Keratinocyte (primary cell): Measurements from ENCODE around the gene RNF125. TPM values are rescaled to one million over a fixed set of nuclear protein-coding genes. Genes with fewer than 3 reads are reported as not detected.

ENCODE experiments used
- DNase-seq: peaks from one replicate; pipeline ENCODE4 v3.0.0-alpha.2; 2011; ENCODE audit warnings: low read depth, missing footprints, low spot score
- FAIRE-seq: peaks from 2 replicates; lab custom pipeline; 2011; peaks lifted over from hg19 to GRCh38; lab: Jason Lieb, UNC
- H2AFZ ChIP-seq: 2 replicates; pipeline ENCODE4 v1.6.0; 2012; ENCODE audit warnings: low read length, control low read depth, inconsistent platforms; ENCODE audit not compliant: control insufficient read depth
- H3K27ac ChIP-seq: 2 replicates; pipeline ENCODE4 v1.5.1; 2011; ENCODE audit warnings: low read length; ENCODE audit not compliant: control insufficient read depth, insufficient read depth
- H3K27me3 ChIP-seq: 3 replicates; pipeline ENCODE4 v1.6.0; 2011; ENCODE audit warnings: low read length; ENCODE audit not compliant: control insufficient read depth, insufficient read depth; ENCODE audit errors: extremely low read depth
- H3K36me3 ChIP-seq, 2 experiments: 2 replicates in 1 of 2; 3 replicates in 1 of 2; pipeline ENCODE4 v1.5.1; 2011; ENCODE audit warnings: low read length in 2 of 2, mild to moderate bottlenecking in 1 of 2; ENCODE audit not compliant: control insufficient read depth in 2 of 2, insufficient read depth in 2 of 2; ENCODE audit errors: extremely low read depth in 1 of 2
- H3K4me1 ChIP-seq: 3 replicates; pipeline ENCODE4 v1.5.1; 2011; ENCODE audit warnings: low read length; ENCODE audit not compliant: control insufficient read depth, insufficient read depth; ENCODE audit errors: extremely low read depth
- H3K4me2 ChIP-seq: 3 replicates; pipeline ENCODE4 v1.6.0; 2011; ENCODE audit warnings: low read depth, low read length; ENCODE audit not compliant: control insufficient read depth, insufficient read depth; ENCODE audit errors: extremely low read depth
- H3K4me3 ChIP-seq, 3 experiments: fragments of 200-600 bp in 1 of 3; sonication (generic) in 1 of 3; 2 replicates in 2 of 3; 3 replicates in 1 of 3; pipeline ENCODE4 v1.5.1; 2011 to 2016; ENCODE audit warnings: low read length in 3 of 3, mild to moderate bottlenecking in 3 of 3, control low read depth in 2 of 3, inconsistent platforms in 1 of 3, low read depth in 1 of 3, mixed read lengths in 1 of 3, mixed run types in 1 of 3, moderate library complexity in 1 of 3; ENCODE audit not compliant: control insufficient read depth in 2 of 3, insufficient read depth in 2 of 3; ENCODE audit errors: extremely low read depth in 1 of 3
- H3K79me2 ChIP-seq: 2 replicates; pipeline ENCODE4 v1.6.0; 2012; ENCODE audit warnings: low read length; ENCODE audit not compliant: control insufficient read depth, insufficient read depth
- H3K9ac ChIP-seq: 3 replicates; pipeline ENCODE4 v1.6.0; 2011; ENCODE audit warnings: low read length; ENCODE audit not compliant: control insufficient read depth, insufficient read depth; ENCODE audit errors: extremely low read depth
- H3K9me1 ChIP-seq: 3 replicates; pipeline ENCODE4 v1.6.0; 2011; ENCODE audit warnings: low read length; ENCODE audit not compliant: control insufficient read depth, insufficient read depth; ENCODE audit errors: extremely low read depth
- H3K9me3 ChIP-seq: 2 replicates; pipeline ENCODE4 v1.5.1; 2012; ENCODE audit warnings: low read depth, low read length; ENCODE audit not compliant: control insufficient read depth
- H4K20me1 ChIP-seq: 3 replicates; pipeline ENCODE4 v1.6.0; 2011; ENCODE audit warnings: low read length; ENCODE audit not compliant: control insufficient read depth, insufficient read depth; ENCODE audit errors: extremely low read depth
- EZH2 ChIP-seq: IDR thresholded peaks from one replicate; pipeline ENCODE4 v1.6.1; 2012; ENCODE audit warnings: inconsistent platforms, mild to moderate bottlenecking, low read length, moderate library complexity
- dilution Hi-C: fragments of 300-500 bp; cut with MboI; formaldehyde crosslinking; loops from one replicate; pipeline ENCODE4 v1.7.0; 2020; ENCODE audit warnings: low sequenced_read_pairs; ENCODE audit not compliant: extremely low pct_ligation_motif_present
- polyA plus RNA-seq, 5 experiments: library from polyadenylated mRNA; depleted of rRNA in 3 of 5; stranded (reverse) in 3 of 5; stranded (forward) in 1 of 5; unstranded in 1 of 5; fragments of >200 nt; gene quantifications; 1 replicate in 1 of 5; 2 replicates in 3 of 5; 3 replicates in 1 of 5; pipeline versions ENCODE4 v1.2.1 to v1.2.3, GENCODE V29; 2011 to 2012; ENCODE audit warnings: missing spikeins in 2 of 5, low read depth in 1 of 5, low replicate concordance in 1 of 5
- TF ChIP-seq, protein P1 (sequence below), 3 experiments: IDR thresholded peaks in 1 of 3; conservative IDR thresholded peaks in 1 of 3; optimal IDR thresholded peaks in 1 of 3; 2 replicates in 2 of 3; 3 replicates in 1 of 3; pipeline versions ENCODE3 to v1.5.1; 2011; ENCODE audit warnings: low read length in 3 of 3, mild to moderate bottlenecking in 3 of 3, moderate library complexity in 2 of 3, control low read depth in 1 of 3, inconsistent platforms in 1 of 3; ENCODE audit not compliant: insufficient read depth in 2 of 3; ENCODE audit errors: extremely low read depth in 1 of 3

The RNF125 gene
- polyA plus RNA-seq, 1 donor (not counting 4 experiments of a cell fraction or from before 2014, with no cell fraction given), result 4.5 TPM

DNA sequence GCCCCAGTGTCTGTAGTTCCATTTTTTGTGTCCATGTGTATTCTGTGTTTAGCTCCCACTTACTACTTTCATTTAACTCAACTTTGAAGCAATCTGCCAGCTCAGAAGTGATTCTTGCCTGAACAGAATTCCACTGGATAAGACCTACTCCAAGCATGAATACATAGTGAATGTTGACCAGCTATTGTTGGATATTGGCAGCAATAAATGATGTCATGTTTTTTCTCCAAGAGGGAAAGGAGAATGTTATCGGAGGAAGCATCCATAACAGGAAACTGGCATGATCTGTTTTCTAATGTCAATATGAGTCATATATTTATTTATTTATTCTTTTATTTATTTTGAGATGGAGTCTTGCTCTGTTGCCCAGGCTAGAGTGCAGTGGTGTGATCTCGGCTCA is 38.9 kb upstream of the RNF125 start:
- no peaks in the 10 kb centered on the region for H3K79me2 ChIP-seq
- DNase-seq, result no peak
- no peak for TF ChIP-seq EZH2
- TF ChIP-seq, protein P1, sequence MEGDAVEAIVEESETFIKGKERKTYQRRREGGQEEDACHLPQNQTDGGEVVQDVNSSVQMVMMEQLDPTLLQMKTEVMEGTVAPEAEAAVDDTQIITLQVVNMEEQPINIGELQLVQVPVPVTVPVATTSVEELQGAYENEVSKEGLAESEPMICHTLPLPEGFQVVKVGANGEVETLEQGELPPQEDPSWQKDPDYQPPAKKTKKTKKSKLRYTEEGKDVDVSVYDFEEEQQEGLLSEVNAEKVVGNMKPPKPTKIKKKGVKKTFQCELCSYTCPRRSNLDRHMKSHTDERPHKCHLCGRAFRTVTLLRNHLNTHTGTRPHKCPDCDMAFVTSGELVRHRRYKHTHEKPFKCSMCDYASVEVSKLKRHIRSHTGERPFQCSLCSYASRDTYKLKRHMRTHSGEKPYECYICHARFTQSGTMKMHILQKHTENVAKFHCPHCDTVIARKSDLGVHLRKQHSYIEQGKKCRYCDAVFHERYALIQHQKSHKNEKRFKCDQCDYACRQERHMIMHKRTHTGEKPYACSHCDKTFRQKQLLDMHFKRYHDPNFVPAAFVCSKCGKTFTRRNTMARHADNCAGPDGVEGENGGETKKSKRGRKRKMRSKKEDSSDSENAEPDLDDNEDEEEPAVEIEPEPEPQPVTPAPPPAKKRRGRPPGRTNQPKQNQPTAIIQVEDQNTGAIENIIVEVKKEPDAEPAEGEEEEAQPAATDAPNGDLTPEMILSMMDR (optimal IDR thresholded peaks at IDR 0.05 in 1 of 3, IDR thresholded peaks at IDR 0.05 in 1 of 3, conservative IDR thresholded peaks at IDR 0.05 in 1 of 3; ENCODE audit: extremely low read depth in 1 of 3, insufficient read depth in 2 of 3, low read length in 3 of 3), result no peak
- no peaks in the 10 kb centered on the region for H3K27me3 ChIP-seq
- H3K4me3 ChIP-seq, result no peak overlapping the region
- H3K4me2 ChIP-seq, result no peak overlapping the region
- FAIRE-seq, result no peak
- no peak overlapping the region for H2AFZ ChIP-seq
- no peak overlapping the region for H3K27ac ChIP-seq
- no peaks in the 10 kb centered on the region for H4K20me1 ChIP-seq
- dilution Hi-C loops, result no loop called here
- H3K9ac ChIP-seq, result no peak overlapping the region
- H3K9me3 ChIP-seq, result no peaks in the 10 kb centered on the region
- H3K4me1 ChIP-seq, result no peaks in the 10 kb centered on the region
- no peaks in the 10 kb centered on the region for H3K9me1 ChIP-seq
- no peaks in the 10 kb centered on the region for H3K36me3 ChIP-seq

DNA sequence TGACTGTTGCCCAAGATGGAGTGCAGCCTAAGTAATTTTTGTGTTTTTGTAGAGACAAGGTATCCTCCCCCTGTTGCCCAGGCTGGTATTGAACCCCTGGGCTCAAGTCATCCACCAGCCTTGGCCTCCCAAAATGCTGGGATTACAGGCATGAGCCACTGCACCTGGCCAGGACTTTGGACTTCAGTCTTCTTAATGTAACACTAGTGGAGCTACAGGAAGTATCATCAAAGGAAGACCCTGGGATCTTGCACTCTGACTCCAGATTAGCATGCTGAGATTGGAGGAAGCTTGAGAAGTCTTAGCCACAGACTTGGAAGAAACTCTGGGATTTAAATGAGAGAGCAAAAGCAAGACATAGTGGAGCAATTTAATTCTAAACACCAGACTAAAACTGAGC is 37.8 kb upstream of the RNF125 start:
- Histone ChIP-seq H3K4me2 (no peak overlapping the region), H3K36me3 (no peaks in the 10 kb centered on the region), H3K27ac (no peak overlapping the region), H3K27me3 (no peaks in the 10 kb centered on the region), H2AFZ (no peak overlapping the region), H3K79me2 (no peaks in the 10 kb centered on the region), H3K9me3 (no peaks in the 10 kb centered on the region), H3K4me1 (no peaks in the 10 kb centered on the region), H3K9ac (no peak overlapping the region), H3K4me3 (no peak overlapping the region), H4K20me1 (no peaks in the 10 kb centered on the region), H3K9me1 (no peaks in the 10 kb centered on the region)
- TF ChIP-seq, protein P1 (optimal IDR thresholded peaks at IDR 0.05 in 1 of 3, IDR thresholded peaks at IDR 0.05 in 1 of 3, conservative IDR thresholded peaks at IDR 0.05 in 1 of 3; ENCODE audit: extremely low read depth in 1 of 3, insufficient read depth in 2 of 3, low read length in 3 of 3), result no peak
- DNase-seq, result no peak
- no peak for FAIRE-seq
- dilution Hi-C loops, result no loop called here
